CD4-positive, alpha-beta T cell (primary cell): ENCODE measurements around the gene INPP5A. TPM values are rescaled to one million over a fixed set of nuclear protein-coding genes. Genes with fewer than 3 reads are reported as not detected.
"Not testable (repeated sequence)": the region's sequence is repeated elsewhere in the genome, so short reads cannot be mapped to it uniquely, and the experiment has no call there.

Source experiments
- ATAC-seq: fragments of 200-7000 bp; cut with Tn5 transposase; one replicate; pipeline ENCODE4 v1.10.0; 2022; ENCODE audit warnings: mild to moderate bottlenecking; ENCODE audit not compliant: poor library complexity
- CTCF ChIA-PET: fragments of 350-600 bp; sonication (Branson Sonifier 250); formaldehyde crosslinking; loops from one replicate; lab custom pipeline; 2021; ENCODE audit warnings: antibody characterized with exemption, inconsistent platforms; lab: Charles Lee
- POLR2A ChIA-PET: fragments of 350-600 bp; sonication (Branson Sonifier 250); formaldehyde crosslinking; loops from one replicate; lab custom pipeline; 2021; ENCODE audit warnings: antibody characterized with exemption, inconsistent platforms; lab: Charles Lee
- DNase-seq, 14 experiments: peaks; one replicate each; pipeline ENCODE4 v3.0.0-alpha.2; 2013 to 2020; ENCODE audit warnings: mixed read lengths in 2 of 14
- H3K27ac ChIP-seq, 2 donors: one replicate each; pipeline versions ENCODE4 v1.5.1 to v1.7.0; 2013; ENCODE audit warnings: low read length in 2 of 2, low read depth in 1 of 2, mild to moderate bottlenecking in 1 of 2
- H3K27me3 ChIP-seq, 2 experiments: 1 replicate in 1 of 2; 2 replicates in 1 of 2; pipeline versions ENCODE4 v1.6.1 to v1.7.0; 2013; ENCODE audit warnings: low read length in 2 of 2, control low read depth in 1 of 2, mild to moderate bottlenecking in 1 of 2, moderate library complexity in 1 of 2; ENCODE audit not compliant: insufficient read depth in 2 of 2, control insufficient read depth in 1 of 2
- H3K36me3 ChIP-seq: one replicate; pipeline ENCODE4 v1.6.1; 2013; ENCODE audit warnings: low read length, control low read depth; ENCODE audit not compliant: insufficient read depth
- H3K4me1 ChIP-seq: one replicate; pipeline ENCODE4 v1.6.1; 2013; ENCODE audit warnings: low read length, control low read depth; ENCODE audit not compliant: insufficient read depth
- H3K4me3 ChIP-seq: one replicate; pipeline ENCODE4 v1.5.1; 2013; ENCODE audit warnings: mild to moderate bottlenecking, low read length, moderate library complexity
- H3K9me3 ChIP-seq, 2 experiments: 1 replicate in 1 of 2; 2 replicates in 1 of 2; pipeline versions ENCODE4 v1.6.1 to v1.7.0; 2013; ENCODE audit warnings: low read length in 2 of 2, mild to moderate bottlenecking in 2 of 2, control low read depth in 1 of 2, moderate library complexity in 1 of 2; ENCODE audit not compliant: control insufficient read depth in 1 of 2, insufficient read depth in 1 of 2
- H3K27ac Mint-ChIP-seq: one replicate; pipeline ENCODE4 v1.8.0; 2020; ENCODE audit warnings: mixed read lengths
- H3K27me3 Mint-ChIP-seq: one replicate; pipeline ENCODE4 v1.8.0; 2021; ENCODE audit warnings: mixed read lengths
- H3K36me3 Mint-ChIP-seq: one replicate; pipeline ENCODE4 v1.8.0; 2021; ENCODE audit warnings: low read depth, mixed read lengths
- H3K4me1 Mint-ChIP-seq: one replicate; pipeline ENCODE4 v1.8.0; 2021; ENCODE audit warnings: low read depth, mixed read lengths
- H3K4me3 Mint-ChIP-seq: one replicate; pipeline ENCODE4 v1.8.0; 2020; ENCODE audit warnings: mild to moderate bottlenecking, mixed read lengths
- H3K9me3 Mint-ChIP-seq: one replicate; pipeline ENCODE4 v1.8.0; 2020; ENCODE audit warnings: mixed read lengths
- CTCF ChIP-seq: fragments of 200-600 bp; IDR thresholded peaks from one replicate; pipeline ENCODE4 v1.8.0; 2022; ENCODE audit warnings: antibody characterized with exemption, mild to moderate bottlenecking
- intact Hi-C, 2 experiments: fragments of 100-400 bp; cut with DNase I in 1 of 2; cut with micrococcal nuclease in 1 of 2; formaldehyde crosslinking; loops; one replicate each; pipeline versions ENCODE4 v1.15.1 to v1.9.0; 2023 to 2025; cut with DNase I, micrococcal nuclease
- total RNA-seq, 174 experiments: library from RNA in 2 of 174; stranded (reverse) in 2 of 174; gene quantifications; one replicate each; pipeline ENCODE4 v1.2.3 and lab custom pipeline; 2021 to 2026

The INPP5A gene
- total RNA-seq, 2 experiments from 2014 or later, result 22.0 to 24.8 TPM

- no peak overlapping the region for H3K4me3 Mint-ChIP-seq
- POLR2A ChIA-PET, result no interaction called here
- no peak for DNase-seq
Measured at GRCh38 chr10:132766291-132766690, 228.7 kb downstream of the INPP5A start.

GRCh38 chr10:132768346-132769248 lies 231.0 kb downstream of the INPP5A start:
- peaks cover 13% of the 10 kb centered on the region for H3K36me3 ChIP-seq
- H3K4me3 Mint-ChIP-seq, result no peak overlapping the region
- peaks cover 28% of the 10 kb centered on the region for H3K36me3 Mint-ChIP-seq
- no peaks in the 10 kb centered on the region for H3K9me3 Mint-ChIP-seq
- no peaks in the 10 kb centered on the region for H3K27me3 Mint-ChIP-seq
- no peaks in the 10 kb centered on the region for H3K27me3 ChIP-seq
- CTCF ChIA-PET, result no interaction called here
- H3K27ac Mint-ChIP-seq, result no peak overlapping the region
- TF ChIP-seq CTCF, result no peak
- H3K4me1 Mint-ChIP-seq, result no peaks in the 10 kb centered on the region
- H3K4me3 ChIP-seq, result no peak overlapping the region
- no peak overlapping the region for H3K27ac ChIP-seq
- no peaks in the 10 kb centered on the region for H3K4me1 ChIP-seq
- DNase-seq, result no peak
- POLR2A ChIA-PET, result no interaction called here
- no peak for ATAC-seq
- H3K9me3 ChIP-seq, result peaks cover 0 to 42% of the 10 kb centered on the region in 2 experiments
- intact Hi-C loops, result no loop called here

More at GRCh38 chr10:132766291-132766690, 228.7 kb downstream of the INPP5A start:
- no peaks in the 10 kb centered on the region for H3K9me3 Mint-ChIP-seq
- H3K27me3 Mint-ChIP-seq, result no peaks in the 10 kb centered on the region
- no peak for ATAC-seq
- peaks cover 10% of the 10 kb centered on the region for H3K4me1 Mint-ChIP-seq
- H3K9me3 ChIP-seq, result peaks cover 0 to 34% of the 10 kb centered on the region in 2 experiments
- TF ChIP-seq CTCF, result no peak
- H3K27me3 ChIP-seq, result no peaks in the 10 kb centered on the region
- intact Hi-C loops, result no loop called here
- H3K27ac ChIP-seq, result no peak overlapping the region
- no peak overlapping the region for H3K27ac Mint-ChIP-seq
- peaks cover 4% of the 10 kb centered on the region for H3K4me1 ChIP-seq
- H3K4me3 ChIP-seq, result no peak overlapping the region
- peaks cover 12% of the 10 kb centered on the region for H3K36me3 ChIP-seq
- CTCF ChIA-PET, result no interaction called here
- H3K36me3 Mint-ChIP-seq, result peaks cover 22% of the 10 kb centered on the region

- Histone ChIP-seq H3K4me1 (no peaks in the 10 kb centered on the region), H3K4me3 (no peak overlapping the region), H3K27me3 (no peaks in the 10 kb centered on the region), H3K27ac (no peak overlapping the region), H3K36me3 (peaks cover 16% of the 10 kb centered on the region), H3K9me3 (peaks cover 0 to 50% of the 10 kb centered on the region in 2 experiments)
- Mint-ChIP-seq H3K4me1 (no peaks in the 10 kb centered on the region), H3K4me3 (no peak overlapping the region), H3K27me3 (no peaks in the 10 kb centered on the region), H3K36me3 (peaks cover 22% of the 10 kb centered on the region), H3K27ac (no peak overlapping the region), H3K9me3 (no peaks in the 10 kb centered on the region)
- TF ChIP-seq CTCF, result no peak
- ATAC-seq, result no peak
- ChIA-PET POLR2A (no interaction called here), CTCF (no interaction called here)
- DNase-seq, result no peak
- intact Hi-C loops, result no loop called here
Measured at GRCh38 chr10:132770061-132771021, 232.8 kb downstream of the INPP5A start.

- H3K4me1 ChIP-seq, ATAC-seq, H3K4me3 ChIP-seq, H3K4me1 Mint-ChIP-seq, CTCF ChIA-PET, H3K27me3 ChIP-seq, DNase-seq, H3K27ac Mint-ChIP-seq, H3K9me3 Mint-ChIP-seq, H3K27me3 Mint-ChIP-seq, POLR2A ChIA-PET, intact Hi-C loops, H3K4me3 Mint-ChIP-seq, H3K27ac ChIP-seq: not testable (repeated sequence)
- Histone ChIP-seq H3K9me3 (peaks cover 0 to 47% of the 10 kb centered on the region in 2 experiments), H3K36me3 (peaks cover 30% of the 10 kb centered on the region)
- H3K36me3 Mint-ChIP-seq, result peaks cover 16% of the 10 kb centered on the region
Measured at GRCh38 chr10:132772816-132773215, 235.2 kb downstream of the INPP5A start.
